ENCODE measurements around the gene ACTC1.

GRCh38 chr15:34754171-34754601, 41.2 kb downstream of the ACTC1 start:
- TF ChIP-seq CTCF (IDR thresholded peaks at IDR 0.05) (no peak), POLR2A (IDR thresholded peaks at IDR 0.05) (no peak)

All from uterus (tissue), 2 donors.